Peyer's patch (tissue), 4 donors: ENCODE data around the gene KLHL2. TPM values are rescaled to one million over a fixed set of nuclear protein-coding genes. Genes with fewer than 3 reads are reported as not detected.
A peak's percentile ranks its signal among the peaks of the same experiment; 100 is the strongest.
"Not testable (repeated sequence)": the region's sequence is repeated elsewhere in the genome, so short reads cannot be mapped to it uniquely, and the experiment has no call there.

Experiments used
- DNase-seq, 3 donors: peaks; one replicate each; pipeline ENCODE4 v3.0.0-alpha.2; 2017 to 2019
- H3K27ac ChIP-seq, 4 donors: fragments of 200-600 bp; sonication (generic); one replicate each; pipeline ENCODE4 v1.5.1; 2016 to 2019
- H3K27me3 ChIP-seq, 2 donors: fragments of 200-600 bp; sonication (generic); one replicate each; pipeline ENCODE4 v1.5.1; 2019
- H3K36me3 ChIP-seq, 3 donors: fragments of 200-600 bp; sonication (generic); one replicate each; pipeline ENCODE4 v1.5.1; 2016 to 2019
- H3K4me1 ChIP-seq, 4 donors: fragments of 200-600 bp; sonication (generic); one replicate each; pipeline ENCODE4 v1.5.1; 2016 to 2019
- H3K4me3 ChIP-seq, 4 donors: fragments of 200-600 bp; sonication (generic); 1 replicate in 3 of 4; 2 replicates in 1 of 4; pipeline ENCODE4 v1.5.1; 2016 to 2019; ENCODE audit warnings: mild to moderate bottlenecking in 1 of 4
- H3K9me3 ChIP-seq, 4 donors: fragments of 200-600 bp; sonication (generic); one replicate each; pipeline ENCODE4 v1.5.1; 2016 to 2019; ENCODE audit warnings: mild to moderate bottlenecking in 1 of 4
- CTCF ChIP-seq, 6 experiments: fragments of 450-650 bp in 4 of 6; fragments of 200-600 bp in 2 of 6; sonication (generic) in 1 of 6; IDR thresholded peaks; one replicate each; pipeline ENCODE4 v1.5.1; 2017 to 2019; ENCODE audit warnings: antibody characterized with exemption in 6 of 6, mild to moderate bottlenecking in 3 of 6, moderate library complexity in 1 of 6
- POLR2A ChIP-seq, 2 donors: fragments of 450-650 bp; IDR thresholded peaks; one replicate each; pipeline ENCODE4 v1.5.1; 2017; ENCODE audit warnings: antibody characterized with exemption in 2 of 2, mild to moderate bottlenecking in 2 of 2, moderate library complexity in 2 of 2
- total RNA-seq, 4 donors: library from RNA; depleted of rRNA; stranded (reverse); fragments of >200 nt; gene quantifications; one replicate each; pipeline ENCODE4 v1.1.0, GENCODE V29; 2016

KLHL2 gene
- total RNA-seq, 4 donors from 2014 or later, result 6.1 to 26.4 (median 10.6) TPM

- not testable (repeated sequence) for H3K4me3 ChIP-seq, DNase-seq, H3K36me3 ChIP-seq, H3K27me3 ChIP-seq, H3K27ac ChIP-seq, H3K9me3 ChIP-seq, H3K4me1 ChIP-seq
Observed at GRCh38 chr4:165215034-165215751, 7.8 kb downstream of the KLHL2 start.

- DNase-seq, H3K9me3 ChIP-seq, H3K4me1 ChIP-seq, H3K4me3 ChIP-seq, H3K27me3 ChIP-seq, H3K27ac ChIP-seq, H3K36me3 ChIP-seq: not testable (repeated sequence)
Observed at GRCh38 chr4:165215761-165216487, 8.6 kb downstream of the KLHL2 start.

- TF ChIP-seq CTCF (IDR thresholded peaks at IDR 0.05), result no peak
- TF ChIP-seq POLR2A (IDR thresholded peaks at IDR 0.05), result no peak
- H3K4me1 ChIP-seq, result no peaks in the 10 kb centered on the region
- H3K4me3 ChIP-seq, result no peak overlapping the region
- H3K27me3 ChIP-seq, result no peaks in the 10 kb centered on the region
- no peak overlapping the region for H3K27ac ChIP-seq
- no peak for DNase-seq
- no peaks in the 10 kb centered on the region for H3K36me3 ChIP-seq
- no peaks in the 10 kb centered on the region for H3K9me3 ChIP-seq
Observed at GRCh38 chr4:165217325-165217724, 10.0 kb downstream of the KLHL2 start.

- not testable (repeated sequence) for H3K36me3 ChIP-seq, H3K4me3 ChIP-seq, H3K27me3 ChIP-seq, H3K27ac ChIP-seq, H3K4me1 ChIP-seq, H3K9me3 ChIP-seq, DNase-seq
Observed at GRCh38 chr4:165221306-165221705, 13.9 kb downstream of the KLHL2 start.

- peak overlapping the region in 1 of 4 donors; percentile 31 for H3K27ac ChIP-seq
- not testable (repeated sequence) for H3K9me3 ChIP-seq, H3K4me1 ChIP-seq, DNase-seq, H3K27me3 ChIP-seq, H3K36me3 ChIP-seq, H3K4me3 ChIP-seq
Observed at GRCh38 chr4:165221993-165222650, 14.8 kb downstream of the KLHL2 start.

- Histone ChIP-seq H3K4me3 (no peak overlapping the region), H3K9me3 (no peaks in the 10 kb centered on the region), H3K36me3 (no peaks in the 10 kb centered on the region), H3K27ac (peak overlapping the region in 2 of 4 donors; percentile 31 to 39), H3K4me1 (no peaks in the 10 kb centered on the region), H3K27me3 (no peaks in the 10 kb centered on the region)
- no peak for TF ChIP-seq CTCF (IDR thresholded peaks at IDR 0.05)
- TF ChIP-seq POLR2A (IDR thresholded peaks at IDR 0.05), result no peak
- no peak for DNase-seq
Observed at GRCh38 chr4:165222651-165222994, 15.3 kb downstream of the KLHL2 start.

GRCh38 chr4:165227401-165227800 is 20.0 kb downstream of the KLHL2 start:
- not testable (repeated sequence) for H3K27me3 ChIP-seq, H3K4me3 ChIP-seq

GRCh38 chr4:165229490-165230200 is 22.3 kb downstream of the KLHL2 start:
- DNase-seq, H3K27me3 ChIP-seq, H3K36me3 ChIP-seq, H3K27ac ChIP-seq, H3K4me3 ChIP-seq, H3K9me3 ChIP-seq, H3K4me1 ChIP-seq: not testable (repeated sequence)

More at GRCh38 chr4:165227401-165227800, 20.0 kb downstream of the KLHL2 start:
- H3K9me3 ChIP-seq, H3K4me1 ChIP-seq, DNase-seq, H3K27ac ChIP-seq, H3K36me3 ChIP-seq: not testable (repeated sequence)

GRCh38 chr4:165232623-165233433 is 25.5 kb downstream of the KLHL2 start:
- H3K9me3 ChIP-seq, H3K36me3 ChIP-seq, DNase-seq, H3K4me1 ChIP-seq, H3K4me3 ChIP-seq, H3K27ac ChIP-seq, H3K27me3 ChIP-seq: not testable (repeated sequence)
